TTC549 (cell line): ENCODE data around the gene NRP2.
A peak's percentile ranks its signal among the peaks of the same experiment; 100 is the strongest.

Source experiments
- FAIRE-seq: peaks from 2 replicates; lab custom pipeline; 2012; peaks lifted over from hg19 to GRCh38; lab: Jason Lieb, UNC

NRP2 gene

DNA sequence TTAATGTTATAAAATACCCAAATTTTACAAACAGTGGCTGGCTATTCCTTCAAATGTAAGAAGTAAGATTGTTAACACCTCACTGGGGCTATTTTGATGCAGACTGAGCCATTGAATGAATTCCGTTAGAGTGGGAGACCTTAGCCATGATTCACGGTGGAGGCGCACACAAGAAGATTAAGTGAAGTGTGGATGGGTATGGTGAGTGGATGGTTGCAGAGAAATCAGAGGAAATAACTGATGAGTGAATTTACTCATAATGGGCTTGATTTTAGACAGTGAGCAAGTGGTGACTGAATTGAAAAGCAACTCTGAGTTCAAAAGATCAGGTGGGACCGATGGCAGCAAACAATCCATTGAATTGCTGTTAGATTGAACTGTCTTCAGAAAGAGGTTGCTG, 75.0 kb downstream of the NRP2 start:
- FAIRE-seq, result no peak

- no peak for FAIRE-seq
Measured at GRCh38 chr2:205758051-205758450, 75.8 kb downstream of the NRP2 start.

GRCh38 chr2:205758500-205758899, 76.2 kb downstream of the NRP2 start:
- no peak for FAIRE-seq

- no peak for FAIRE-seq
Measured at GRCh38 chr2:205759257-205759656, 77.0 kb downstream of the NRP2 start.

- FAIRE-seq, result no peak
Measured at GRCh38 chr2:205759732-205760131, 77.4 kb downstream of the NRP2 start.

GRCh38 chr2:205760157-205760556, 77.9 kb downstream of the NRP2 start:
- FAIRE-seq, result no peak

- no peak for FAIRE-seq
Measured at GRCh38 chr2:205761421-205761820, 79.1 kb downstream of the NRP2 start.

GRCh38 chr2:205762881-205763280, 80.6 kb downstream of the NRP2 start:
- FAIRE-seq, result no peak

DNA sequence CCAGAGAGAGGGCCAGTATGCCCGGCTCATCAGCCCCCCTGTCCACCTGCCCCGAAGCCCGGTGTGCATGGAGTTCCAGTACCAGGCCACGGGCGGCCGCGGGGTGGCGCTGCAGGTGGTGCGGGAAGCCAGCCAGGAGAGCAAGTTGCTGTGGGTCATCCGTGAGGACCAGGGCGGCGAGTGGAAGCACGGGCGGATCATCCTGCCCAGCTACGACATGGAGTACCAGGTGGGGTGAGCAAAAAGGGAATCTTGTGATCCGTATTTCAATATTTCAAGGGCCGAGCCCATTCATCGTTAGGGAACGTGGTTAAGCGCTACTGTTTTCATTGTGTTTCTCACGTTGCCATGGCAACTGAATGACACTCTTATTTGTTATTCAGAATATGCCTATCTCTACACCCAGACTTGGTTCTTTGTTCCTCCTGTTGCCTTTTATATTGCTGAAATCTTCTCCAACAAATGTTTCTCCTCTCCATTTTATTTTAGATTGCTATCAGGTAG, 81.5 kb downstream of the NRP2 start:
- FAIRE-seq, result no peak

DNA sequence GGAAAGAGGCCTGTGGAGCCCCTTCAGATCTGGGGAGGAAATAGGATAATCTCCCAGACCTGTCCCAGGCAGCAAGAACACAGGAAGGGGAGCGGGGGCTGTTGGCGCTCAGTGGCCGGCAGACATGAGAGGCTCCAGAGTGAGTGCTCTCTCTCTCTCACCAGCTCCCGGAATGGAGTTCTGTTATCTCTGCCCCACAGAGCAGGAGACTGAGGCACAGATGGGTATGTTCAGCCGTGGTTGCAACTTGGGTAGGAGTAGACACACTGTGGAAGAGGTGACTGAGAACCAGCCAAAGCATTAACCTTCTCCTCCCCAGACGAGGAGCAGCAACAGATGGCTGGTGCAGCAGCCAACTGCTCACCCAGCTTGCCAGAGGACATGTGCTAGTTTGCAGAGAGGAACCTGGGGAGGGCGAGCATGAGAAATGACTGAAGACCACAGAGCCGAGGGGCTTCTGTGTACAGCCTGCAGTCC, 82.0 kb downstream of the NRP2 start:
- FAIRE-seq, result no peak

GRCh38 chr2:205765151-205765550, 82.8 kb downstream of the NRP2 start:
- FAIRE-seq, result no peak

DNA sequence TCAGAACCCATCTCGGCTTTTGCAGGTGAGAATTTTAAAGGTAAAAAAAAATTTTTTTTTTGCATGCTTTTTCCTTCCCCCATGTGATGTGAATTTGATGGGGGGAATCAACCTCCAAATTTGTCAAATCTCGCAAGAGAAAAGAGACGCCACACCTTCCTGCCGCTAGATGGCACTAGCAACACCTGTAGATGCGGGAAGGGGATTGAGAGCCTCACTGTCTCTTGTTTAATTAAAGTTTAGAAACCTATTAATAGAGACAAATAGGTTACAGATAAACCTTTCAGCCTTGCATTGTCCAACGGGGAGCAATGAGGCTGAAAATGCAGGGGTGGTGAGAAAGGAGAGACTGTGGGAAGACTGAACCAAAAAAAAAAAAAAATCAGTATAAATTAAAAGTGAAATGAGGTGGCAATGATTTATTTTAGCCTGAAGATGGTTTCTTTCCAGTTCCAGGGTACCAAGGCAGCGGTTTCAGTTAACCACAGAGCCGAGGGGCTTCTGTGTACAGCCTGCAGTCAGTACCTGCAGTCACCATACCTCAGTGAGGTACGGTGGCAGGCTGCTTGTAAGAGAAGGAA, 84.6 kb downstream of the NRP2 start:
- FAIRE-seq, result peak; percentile 5

DNA sequence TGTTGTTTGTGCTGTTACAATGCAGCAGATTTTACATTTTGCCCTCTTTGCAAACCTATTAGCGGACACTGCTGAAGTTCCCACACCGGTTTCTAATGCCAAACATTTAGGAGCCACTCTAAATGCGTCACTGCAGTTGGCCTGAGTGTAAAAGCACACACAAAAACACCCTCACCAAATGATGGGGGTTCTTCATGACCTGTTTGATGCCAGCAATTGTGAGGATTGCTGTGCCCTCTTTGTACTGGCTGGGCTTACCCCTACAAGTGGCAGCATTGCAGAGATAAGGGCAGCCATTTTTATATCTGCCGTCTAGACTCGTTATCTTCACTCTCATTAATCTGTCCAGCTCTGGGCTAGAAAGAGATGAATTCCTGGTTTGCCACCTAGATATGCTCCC, 85.3 kb downstream of the NRP2 start:
- FAIRE-seq, result no peak

- FAIRE-seq, result no peak
Measured at GRCh38 chr2:205768341-205768740, 86.0 kb downstream of the NRP2 start.

DNA sequence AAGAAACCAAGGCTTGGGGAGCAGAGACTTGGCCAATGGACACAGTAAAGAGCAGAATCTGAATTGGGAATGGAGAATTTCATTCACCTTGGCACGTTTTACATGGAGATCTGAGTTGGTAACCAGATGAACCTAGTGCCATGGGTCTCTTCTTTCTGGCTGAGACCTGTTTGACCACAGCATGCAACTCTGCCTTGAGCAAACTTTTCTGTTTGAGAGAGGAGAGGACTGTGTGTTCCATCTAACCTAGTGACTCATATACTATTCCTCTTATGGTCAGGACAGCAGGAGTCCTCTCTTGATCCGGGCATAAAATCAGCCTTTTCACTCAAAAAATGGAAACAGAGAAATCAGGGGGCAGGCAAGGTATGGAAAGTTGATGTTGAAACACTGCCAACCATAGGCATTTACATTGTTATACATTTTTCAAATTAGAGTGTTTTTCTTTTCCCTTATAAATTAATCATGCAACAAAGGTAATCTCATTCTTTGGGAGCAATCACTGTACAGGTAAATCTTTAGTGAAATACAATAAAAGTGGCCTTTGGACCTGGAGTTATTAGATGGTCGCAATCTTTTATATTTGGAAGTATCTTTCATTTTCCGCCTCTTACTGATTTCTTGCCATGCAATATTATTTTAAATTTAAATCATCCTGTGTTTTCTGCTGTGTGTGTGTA, 86.7 kb downstream of the NRP2 start:
- no peak for FAIRE-seq

GRCh38 chr2:205769495-205769850, 87.2 kb downstream of the NRP2 start:
- FAIRE-seq, result no peak

GRCh38 chr2:205769879-205770278, 87.6 kb downstream of the NRP2 start:
- no peak for FAIRE-seq

GRCh38 chr2:205770577-205770976, 88.3 kb downstream of the NRP2 start:
- FAIRE-seq, result no peak

GRCh38 chr2:205771031-205771430, 88.7 kb downstream of the NRP2 start:
- FAIRE-seq, result no peak

GRCh38 chr2:205771666-205772065, 89.4 kb downstream of the NRP2 start:
- no peak for FAIRE-seq

DNA sequence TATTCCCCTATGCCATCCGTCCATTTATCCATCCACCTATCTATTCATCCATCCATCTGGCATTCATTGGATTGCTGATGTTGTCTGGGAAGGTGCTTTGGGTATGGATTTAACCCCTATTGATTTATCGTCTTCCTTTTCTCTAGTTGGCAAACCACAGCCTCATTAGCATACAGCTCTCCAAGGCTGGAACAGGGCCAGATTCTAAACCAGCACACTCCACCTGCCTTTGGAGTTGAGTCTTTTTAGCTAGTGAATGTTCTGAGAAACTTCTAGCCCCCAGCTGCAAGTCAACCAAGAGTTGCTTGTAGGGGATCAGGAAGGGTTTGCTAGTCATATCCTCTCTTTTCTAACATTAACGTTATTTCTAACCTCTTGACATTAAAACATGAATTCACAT, 90.7 kb downstream of the NRP2 start:
- FAIRE-seq, result no peak

DNA sequence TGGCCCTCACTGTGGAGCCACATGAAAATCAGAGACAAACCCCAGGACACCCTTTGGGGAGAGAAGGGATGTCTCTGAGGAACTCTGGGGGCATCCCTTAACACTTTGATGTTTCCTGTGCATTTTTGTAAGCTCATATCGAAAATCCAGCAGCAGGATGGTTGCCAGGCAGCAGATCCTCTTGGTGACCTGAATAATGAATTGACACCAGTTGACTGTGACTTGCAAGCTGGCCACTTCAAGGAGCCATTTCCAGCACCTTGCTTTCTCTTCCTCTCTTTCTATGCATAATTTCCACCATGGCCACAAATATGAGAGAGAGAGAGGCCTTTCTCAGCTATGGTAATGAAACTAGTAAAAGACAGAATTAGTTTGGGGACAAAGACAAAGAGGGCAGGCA, 91.7 kb downstream of the NRP2 start:
- no peak for FAIRE-seq

GRCh38 chr2:205775097-205775877, 93.0 kb downstream of the NRP2 start:
- no peak for FAIRE-seq
